ENCODE data around the gene FNIP1. TPM values are rescaled to one million over a fixed set of nuclear protein-coding genes. Genes with fewer than 3 reads are reported as not detected.
"Not testable (repeated sequence)": the region's sequence is repeated elsewhere in the genome, so short reads cannot be mapped to it uniquely, and the experiment has no call there.

FNIP1 gene
- total RNA-seq, 1 donor from 2014 or later, result 29.5 TPM

- Histone ChIP-seq H3K4me1 (no peaks in the 10 kb centered on the region), H3K27ac (no peak overlapping the region), H3K4me3 (no peak overlapping the region), H3K36me3 (no peaks in the 10 kb centered on the region), H3K9me3 (no peaks in the 10 kb centered on the region), H3K27me3 (no peaks in the 10 kb centered on the region)
- intact Hi-C loops (cut with DNase I), result loop anchor here (5.0 kb wide), 1 partner anchor 408 kb away; no protein-coding TSS in a partner anchor
- TF ChIP-seq POLR2AphosphoS5 (IDR thresholded peaks at IDR 0.05; ENCODE audit: insufficient read depth in 1 of 2, low read depth in 1 of 2) (no peak), POLR2A (IDR thresholded peaks at IDR 0.05) (no peak), CTCF (IDR thresholded peaks at IDR 0.05) (no peak)
- no peak for DNase-seq (ENCODE audit: extremely low spot score in 2 of 2)
Observed at GRCh38 chr5:131593921-131594320, 202.9 kb downstream of the FNIP1 start.

- intact Hi-C loops (cut with DNase I), result loop anchor here (5.0 kb wide), 1 partner anchor 409 kb away; no protein-coding TSS in a partner anchor
- not testable (repeated sequence) for H3K36me3 ChIP-seq; H3K27ac ChIP-seq; H3K4me1 ChIP-seq; DNase-seq (ENCODE audit: extremely low spot score in 2 of 2); H3K27me3 ChIP-seq; H3K4me3 ChIP-seq; H3K9me3 ChIP-seq
Observed at GRCh38 chr5:131593436-131593835, 203.4 kb downstream of the FNIP1 start.

Other genes with a start within 250 kb of the FNIP1 start
- gene RAPGEF6, start 161.8 kb downstream of the FNIP1 start, total RNA-seq, result 19.2 TPM
- not detected for gene MEIKIN, start 148.6 kb upstream of the FNIP1 start, total RNA-seq
- 0.49 TPM for gene ACSL6, start 214.6 kb upstream of the FNIP1 start, total RNA-seq

All from vagina (tissue), 2 donors.